CD4-positive, alpha-beta T cell treated with Interleukin-17A for 1 hour (primary cell): Measurements from ENCODE around the gene LCN1.

Experiments
- DNase-seq: peaks from one replicate; pipeline ENCODE4 v3.0.0-alpha.2; 2020

Gene LCN1

GRCh38 chr9:135520916-135521607 is at the start of gene LCN1:
TSS of gene LCN1 (plus strand) at chr9:135521440. CDS start at chr9:135521498, 58 bp downstream.
- no peak for DNase-seq

- no peak for DNase-seq
Observed at GRCh38 chr9:135471791-135472640, 49.2 kb upstream of the LCN1 start.

- no peak for DNase-seq
Observed at GRCh38 chr9:135473972-135474543, 47.2 kb upstream of the LCN1 start.

- peak; percentile 11 for DNase-seq
Observed at GRCh38 chr9:135474915-135475314, 46.3 kb upstream of the LCN1 start.

GRCh38 chr9:135476561-135477355 is 44.5 kb upstream of the LCN1 start:
- DNase-seq: no peak

- no peak for DNase-seq
Observed at GRCh38 chr9:135478191-135478590, 43.0 kb upstream of the LCN1 start.

- DNase-seq: peak; percentile 5
Observed at GRCh38 chr9:135478829-135479468, 42.3 kb upstream of the LCN1 start.

GRCh38 chr9:135479469-135480052 is 41.7 kb upstream of the LCN1 start, which contains the start of gene PPP1R26:
TSS of gene PPP1R26 (plus strand) at chr9:135479782. CDS start at chr9:135484511, 4,729 bp downstream.
- no peak for DNase-seq

- no peak for DNase-seq
Observed at GRCh38 chr9:135480071-135480939, 40.9 kb upstream of the LCN1 start.

GRCh38 chr9:135480940-135481310 is 40.3 kb upstream of the LCN1 start:
- no peak for DNase-seq

- DNase-seq: no peak
Observed at GRCh38 chr9:135482015-135482754, 39.1 kb upstream of the LCN1 start.

GRCh38 chr9:135484460-135485277 is 36.6 kb upstream of the LCN1 start:
- no peak for DNase-seq

- no peak for DNase-seq
Observed at GRCh38 chr9:135485385-135485784, 35.9 kb upstream of the LCN1 start.

GRCh38 chr9:135485832-135486231 is 35.4 kb upstream of the LCN1 start:
- no peak for DNase-seq

- DNase-seq: no peak
Observed at GRCh38 chr9:135486267-135487065, 34.8 kb upstream of the LCN1 start.

GRCh38 chr9:135487281-135488012 is 33.8 kb upstream of the LCN1 start:
- DNase-seq: no peak

- DNase-seq: no peak
Observed at GRCh38 chr9:135488013-135488330, 33.3 kb upstream of the LCN1 start.

GRCh38 chr9:135488527-135488926 is 32.7 kb upstream of the LCN1 start:
- no peak for DNase-seq
